Kidney tubule cell (primary cell): ENCODE measurements around the gene SYNDIG1.

Experiments used
- DNase-seq: peaks from one replicate; pipeline ENCODE4 v3.0.0-alpha.2; 2018; ENCODE audit warnings: low spot score

Gene SYNDIG1

DNA sequence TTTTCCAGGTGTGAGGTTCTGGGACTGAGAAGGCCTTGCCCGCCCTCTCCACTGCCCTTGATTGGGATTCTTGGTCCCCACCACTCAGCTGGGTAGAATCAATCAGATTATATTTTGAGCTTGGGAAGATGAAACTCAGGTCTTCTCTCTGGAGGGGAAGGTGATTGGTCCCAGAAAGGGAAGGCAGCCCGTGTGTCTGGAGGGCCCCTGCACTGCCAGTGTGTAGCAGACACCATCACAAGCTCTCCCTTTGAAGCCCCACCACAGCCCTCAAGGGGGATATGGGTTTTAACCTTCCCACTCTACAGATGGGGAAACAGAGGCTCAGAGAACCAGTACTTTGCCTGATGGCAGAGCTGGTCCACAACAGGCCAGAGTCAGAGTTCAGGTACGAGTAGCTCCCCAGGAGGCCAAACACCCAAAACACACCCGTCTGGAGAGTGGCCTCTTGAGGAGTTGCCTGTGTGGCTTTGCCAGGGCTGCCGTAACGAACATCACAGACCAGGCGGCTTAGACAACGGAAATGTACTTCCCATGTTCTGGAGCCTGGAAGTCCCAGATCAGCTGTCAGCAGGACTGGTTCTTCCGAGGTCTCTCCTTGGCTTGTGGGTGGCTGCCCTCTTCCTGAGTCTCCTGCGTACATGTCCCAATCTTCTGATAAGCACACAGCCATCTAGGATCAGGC is 205.6 kb downstream of the SYNDIG1 start:
- no peak for DNase-seq

- no peak for DNase-seq
Observed at GRCh38 chr20:24675651-24676352, 206.4 kb downstream of the SYNDIG1 start.

GRCh38 chr20:24676353-24676977 is 207.0 kb downstream of the SYNDIG1 start:
- no peak for DNase-seq

GRCh38 chr20:24676978-24677370 is 207.5 kb downstream of the SYNDIG1 start:
- DNase-seq: no peak

DNA sequence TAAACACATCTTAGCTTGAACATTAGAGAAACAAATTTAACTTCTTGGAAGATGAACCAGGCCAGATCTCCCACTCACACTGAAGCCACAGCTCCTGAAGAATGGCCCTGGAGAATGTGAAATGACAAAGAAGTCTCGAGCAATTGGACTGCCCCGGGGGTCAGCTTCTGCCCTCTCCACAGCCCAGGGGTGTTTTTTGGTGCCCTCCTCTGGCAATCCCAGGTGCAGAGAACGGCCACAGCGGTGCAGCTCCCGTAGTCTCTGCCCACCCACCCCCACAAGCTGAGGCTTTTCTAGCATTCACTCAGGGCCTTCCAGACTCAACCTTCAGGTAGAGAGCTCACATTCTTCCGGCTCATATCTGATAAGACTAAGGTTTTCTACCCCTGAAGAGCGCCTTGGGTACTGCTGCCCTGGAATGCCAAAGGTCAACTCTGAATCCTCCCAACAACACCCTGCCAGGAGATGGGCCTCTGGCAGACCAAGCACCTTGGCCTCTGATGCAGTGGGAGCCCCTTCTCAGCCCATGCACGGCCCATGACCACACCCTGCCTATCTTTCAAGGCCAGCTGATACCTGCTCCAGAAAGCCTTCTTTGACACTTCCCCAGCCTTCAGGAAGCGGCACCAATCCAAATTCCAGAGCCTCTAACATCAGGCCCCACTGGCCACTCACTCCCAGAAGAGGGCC is 208.3 kb downstream of the SYNDIG1 start:
- DNase-seq: no peak

GRCh38 chr20:24678351-24679106 is 209.1 kb downstream of the SYNDIG1 start:
- DNase-seq: no peak

- DNase-seq: no peak
Observed at GRCh38 chr20:24679448-24680047, 210.1 kb downstream of the SYNDIG1 start.

- no peak for DNase-seq
Observed at GRCh38 chr20:24681634-24682495, 212.4 kb downstream of the SYNDIG1 start.

DNA sequence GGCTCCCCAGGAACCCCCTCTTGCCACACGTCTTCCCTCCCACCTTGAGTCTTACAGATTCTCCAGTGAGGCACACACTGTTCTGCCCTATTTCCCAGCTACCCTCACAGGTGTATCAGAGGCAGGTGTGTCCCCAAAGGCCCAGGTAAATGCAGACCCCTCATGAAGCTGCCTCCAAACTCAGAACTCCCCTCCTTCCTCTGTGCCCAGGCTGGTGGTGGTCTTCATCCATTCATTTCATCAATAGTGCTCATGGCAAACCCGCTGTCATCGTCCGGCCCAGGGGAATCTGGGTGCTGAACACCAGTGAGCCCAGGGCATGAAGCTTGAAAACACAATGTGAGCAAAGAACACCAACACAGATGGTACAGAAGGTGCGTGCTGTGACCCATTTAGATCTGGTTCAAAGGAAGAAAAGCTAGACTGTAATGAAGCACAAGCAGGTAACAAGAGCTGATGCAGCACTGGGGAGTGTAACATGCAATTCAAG is 213.1 kb downstream of the SYNDIG1 start:
- DNase-seq: no peak

DNA sequence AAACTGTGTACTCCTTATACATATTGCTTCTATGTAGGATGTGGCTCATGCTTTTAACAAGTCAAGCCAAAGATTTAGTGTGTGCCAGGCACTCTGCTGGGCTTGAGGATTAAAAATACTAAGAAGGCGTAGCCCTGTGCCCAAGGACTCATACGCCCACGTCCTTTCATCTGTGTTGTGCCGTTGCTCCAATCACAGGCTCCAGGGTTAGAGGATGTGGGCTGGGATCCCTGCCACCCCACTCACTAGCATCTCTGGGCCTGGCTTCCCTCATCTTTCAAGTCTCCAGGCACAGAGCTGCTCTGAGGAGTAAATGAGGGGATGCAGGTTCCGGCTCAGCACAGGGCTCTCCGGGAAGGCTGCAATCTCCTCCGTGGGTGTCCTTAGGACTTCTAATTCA is 214.2 kb downstream of the SYNDIG1 start:
- no peak for DNase-seq

DNA sequence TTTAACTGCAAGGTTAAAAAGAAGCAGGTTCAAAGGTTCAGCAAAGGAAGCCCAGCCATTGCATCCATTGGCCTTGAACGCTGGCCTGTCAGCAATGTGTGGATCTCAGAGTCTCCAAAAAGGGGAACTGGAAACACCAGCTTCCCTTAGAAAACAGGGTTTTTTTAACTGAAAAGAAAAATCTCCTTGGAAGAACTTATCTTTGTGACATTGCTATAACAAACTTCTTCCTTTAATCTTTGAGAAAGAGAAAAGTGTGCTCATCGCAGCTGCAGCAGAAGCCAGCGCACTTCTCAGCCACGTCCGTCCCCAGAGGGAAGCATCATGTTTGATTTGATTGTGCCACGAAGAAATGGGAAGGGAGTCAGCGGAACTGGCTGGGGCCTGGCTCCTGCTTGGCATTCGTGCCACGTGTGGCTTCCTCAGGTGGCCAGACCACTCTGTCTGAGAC is 215.0 kb downstream of the SYNDIG1 start:
- no peak for DNase-seq

DNA sequence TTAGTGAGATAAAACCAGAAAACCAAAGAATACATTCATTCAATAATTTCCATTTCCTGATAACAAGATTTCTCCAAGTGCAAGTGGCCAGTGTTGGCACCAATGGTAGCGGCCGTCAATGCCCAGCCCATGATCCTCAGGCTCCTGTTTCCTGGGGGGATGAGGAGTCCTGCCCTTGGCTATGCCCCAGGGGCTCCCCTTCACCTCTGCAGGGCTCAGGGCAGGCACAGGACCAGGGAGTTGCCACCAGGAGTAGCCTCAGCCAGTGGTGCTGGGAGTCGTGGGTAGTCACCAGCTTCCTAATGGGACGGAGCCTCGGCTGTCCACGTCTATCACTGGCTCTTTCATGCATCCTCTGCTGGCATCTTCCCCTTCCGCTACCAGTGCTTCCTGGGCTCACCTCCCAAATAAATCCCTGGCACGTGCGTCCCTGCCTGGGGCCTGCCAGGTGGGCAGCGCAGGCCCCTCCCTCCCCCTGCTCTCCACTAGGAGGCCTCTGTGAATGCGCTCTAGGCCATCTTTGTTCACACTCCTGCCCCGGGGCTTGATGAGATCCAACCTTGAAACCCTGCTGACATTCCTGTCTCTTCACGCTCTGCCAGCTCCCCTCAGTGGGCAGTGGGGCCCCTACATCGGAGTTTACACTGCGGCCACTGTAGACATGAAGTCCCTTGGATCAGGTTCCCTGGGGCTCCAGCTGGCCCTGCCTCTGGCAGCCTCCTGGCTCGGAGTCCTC is 215.7 kb downstream of the SYNDIG1 start:
- DNase-seq: no peak

GRCh38 chr20:24685736-24686135 is 216.3 kb downstream of the SYNDIG1 start:
- DNase-seq: no peak

DNA sequence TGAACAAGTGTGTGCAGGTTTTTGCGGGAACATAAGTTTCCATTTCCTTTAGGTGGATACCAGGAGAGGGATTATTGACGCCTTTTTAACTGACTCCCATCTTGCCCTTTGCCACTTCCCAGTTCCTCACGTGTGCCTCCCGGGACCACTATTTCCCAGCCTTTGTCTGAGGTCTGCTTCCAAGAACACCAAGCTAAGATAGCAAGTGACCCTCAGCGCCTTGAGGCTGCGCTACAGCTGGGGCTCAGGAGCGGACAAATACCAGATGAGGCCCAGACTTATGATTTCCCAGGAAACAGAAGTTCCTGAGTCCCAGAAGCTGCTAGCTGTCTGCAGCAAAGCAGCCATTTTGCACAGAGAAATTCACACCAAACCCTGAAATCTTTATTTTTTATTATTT is 216.7 kb downstream of the SYNDIG1 start:
- DNase-seq: no peak

- DNase-seq: no peak
Observed at GRCh38 chr20:24690408-24690807, 221.0 kb downstream of the SYNDIG1 start.

DNA sequence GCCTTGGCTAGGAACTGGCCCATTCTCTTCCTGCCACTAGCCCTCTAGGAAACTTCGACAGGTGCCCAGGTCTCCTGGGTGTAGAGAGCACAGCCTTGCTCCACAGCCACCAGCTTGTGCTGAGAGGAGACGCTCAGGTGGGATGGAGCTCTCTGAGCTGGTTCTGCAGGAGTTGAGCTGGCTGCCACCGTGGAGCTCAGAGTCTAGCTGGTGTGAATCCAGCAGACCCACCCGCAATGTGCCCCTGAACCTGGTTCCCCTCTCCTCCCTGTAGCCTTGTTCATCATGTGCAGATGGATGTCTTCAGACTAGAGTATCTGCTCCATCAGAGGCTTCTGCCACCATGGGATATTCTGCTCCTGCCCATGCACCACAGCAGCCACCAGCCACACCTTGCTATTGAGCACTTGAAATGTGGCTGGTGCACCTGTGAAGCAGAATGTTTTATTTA is 222.5 kb downstream of the SYNDIG1 start:
- DNase-seq: no peak

- DNase-seq: no peak
Observed at GRCh38 chr20:24692446-24693200, 223.2 kb downstream of the SYNDIG1 start.

DNA sequence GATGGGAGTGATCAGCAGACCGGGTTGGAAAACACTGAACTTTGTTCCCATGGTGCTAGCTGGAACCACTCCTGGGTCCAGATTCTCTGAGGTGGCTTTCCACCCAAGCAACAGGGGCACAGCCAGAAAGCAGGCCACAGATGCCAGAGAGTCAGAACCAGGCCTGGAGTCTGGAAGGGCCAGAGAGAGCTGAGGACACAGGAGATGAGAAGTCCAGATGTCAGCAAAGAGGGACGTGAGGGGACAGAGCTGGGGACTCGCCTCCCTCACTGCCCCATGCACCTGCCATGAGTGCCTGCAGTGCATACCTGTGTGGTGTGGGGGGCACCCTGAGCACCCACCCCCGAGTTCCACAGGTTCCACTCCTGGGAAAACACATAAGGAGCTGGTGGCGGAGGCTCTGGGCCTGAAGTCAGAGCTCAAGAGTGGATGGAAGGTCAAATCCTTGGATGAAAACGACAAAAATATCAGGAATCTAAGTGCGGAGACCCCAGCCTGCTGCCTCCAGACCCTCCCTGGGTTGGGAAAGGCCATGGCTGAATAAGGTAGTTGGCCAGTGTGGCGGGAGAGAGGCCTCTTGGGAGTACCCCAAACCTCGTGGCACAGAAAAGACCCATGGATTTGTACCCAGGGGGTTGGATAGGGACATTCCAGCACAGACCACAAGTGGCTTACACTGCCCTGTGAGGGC is 224.2 kb downstream of the SYNDIG1 start:
- no peak for DNase-seq
